ENCODE results near the gene NDOR1. TPM values are rescaled to one million over a fixed set of nuclear protein-coding genes. Genes with fewer than 3 reads are reported as not detected.
"Not testable (repeated sequence)": the region's sequence is repeated elsewhere in the genome, so short reads cannot be mapped to it uniquely, and the experiment has no call there.

The NDOR1 gene
- total RNA-seq, 1 donor from 2014 or later, result 2.6 TPM

DNA sequence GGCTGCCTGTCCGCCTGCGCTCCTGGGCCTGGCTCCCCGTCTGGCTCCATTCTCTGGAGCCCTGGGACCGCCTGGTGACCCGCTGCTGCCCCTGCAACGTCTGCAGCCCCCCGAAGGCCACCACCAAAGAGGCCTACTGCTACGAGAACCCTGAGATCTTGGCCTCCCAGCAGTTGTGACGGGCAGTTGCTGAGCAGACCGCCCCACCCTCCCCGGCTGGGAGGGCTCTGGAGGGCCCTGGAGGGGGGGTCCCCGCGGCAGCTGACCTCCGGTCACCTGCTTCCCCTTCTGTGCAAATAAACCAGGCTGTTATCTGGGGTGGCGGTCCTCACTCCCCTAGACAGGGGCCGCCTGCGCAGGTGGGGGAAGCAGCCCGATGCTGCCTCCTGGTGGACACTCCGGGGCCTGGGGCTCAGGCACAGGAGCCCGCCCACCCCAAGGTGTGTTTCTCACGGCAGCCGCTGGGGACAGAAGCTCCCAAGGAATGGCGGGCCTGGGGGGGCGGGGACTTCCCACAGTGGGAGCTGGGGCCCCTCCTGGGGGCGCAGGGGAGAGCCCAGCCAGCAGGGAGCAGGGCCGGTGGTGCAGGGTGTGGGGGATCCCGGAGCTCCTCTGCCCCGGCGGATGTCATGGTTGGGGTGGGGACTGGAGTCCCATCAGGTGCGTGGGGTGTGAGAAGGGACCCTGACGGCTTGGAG is 30.9 kb downstream of the NDOR1 start:
- H3K4me3 ChIP-seq (ENCODE audit: low read depth, low read length), result no peak overlapping the region
- FAIRE-seq (no peak), DNase-seq (ENCODE audit: low read depth) (peak; percentile 53)
- TF ChIP-seq CTCF (IDR thresholded peaks at IDR 0.05; ENCODE audit: insufficient read depth, low read length, severe bottlenecking), result peak; percentile 96
- peaks cover 2% of the 10 kb centered on the region for H3K27me3 ChIP-seq (ENCODE audit: control insufficient read depth, insufficient read depth, low read length)
- no peaks in the 10 kb centered on the region for H3K36me3 ChIP-seq (ENCODE audit: control insufficient read depth, insufficient read depth, low read length)

DNA sequence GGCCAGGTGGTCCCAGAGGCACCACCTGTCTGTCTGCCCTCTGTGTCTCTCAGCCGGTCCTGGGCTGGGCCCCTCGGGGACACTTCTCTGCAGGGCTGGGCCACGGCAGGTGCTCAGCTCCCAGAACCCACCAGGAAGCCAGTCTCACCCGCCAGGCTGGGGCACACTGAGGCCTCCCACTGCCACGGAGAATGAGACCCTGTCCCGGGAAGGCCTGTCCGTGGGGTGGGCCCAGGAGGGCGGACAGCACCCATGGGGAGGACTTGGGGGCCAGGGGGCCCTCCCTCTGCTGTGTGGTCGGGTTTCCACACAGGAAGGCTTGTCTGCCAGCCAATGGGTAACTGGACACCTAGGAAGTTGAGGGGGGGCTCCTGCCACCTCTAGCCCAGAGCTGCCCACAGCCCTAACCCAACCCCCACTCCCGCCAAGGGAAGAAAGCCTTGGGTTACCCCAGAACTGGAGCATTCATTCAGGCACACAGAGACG is 31.5 kb downstream of the NDOR1 start:
- no peak for TF ChIP-seq CTCF (IDR thresholded peaks at IDR 0.05; ENCODE audit: insufficient read depth, low read length, severe bottlenecking)
- FAIRE-seq, result no peak
- Histone ChIP-seq H3K36me3 (ENCODE audit: control insufficient read depth, insufficient read depth, low read length) (peaks cover 4% of the 10 kb centered on the region), H3K27me3 (ENCODE audit: control insufficient read depth, insufficient read depth, low read length) (peaks cover 2% of the 10 kb centered on the region), H3K4me3 (ENCODE audit: low read depth, low read length) (no peak overlapping the region)
- no peak for DNase-seq (ENCODE audit: low read depth)

DNA sequence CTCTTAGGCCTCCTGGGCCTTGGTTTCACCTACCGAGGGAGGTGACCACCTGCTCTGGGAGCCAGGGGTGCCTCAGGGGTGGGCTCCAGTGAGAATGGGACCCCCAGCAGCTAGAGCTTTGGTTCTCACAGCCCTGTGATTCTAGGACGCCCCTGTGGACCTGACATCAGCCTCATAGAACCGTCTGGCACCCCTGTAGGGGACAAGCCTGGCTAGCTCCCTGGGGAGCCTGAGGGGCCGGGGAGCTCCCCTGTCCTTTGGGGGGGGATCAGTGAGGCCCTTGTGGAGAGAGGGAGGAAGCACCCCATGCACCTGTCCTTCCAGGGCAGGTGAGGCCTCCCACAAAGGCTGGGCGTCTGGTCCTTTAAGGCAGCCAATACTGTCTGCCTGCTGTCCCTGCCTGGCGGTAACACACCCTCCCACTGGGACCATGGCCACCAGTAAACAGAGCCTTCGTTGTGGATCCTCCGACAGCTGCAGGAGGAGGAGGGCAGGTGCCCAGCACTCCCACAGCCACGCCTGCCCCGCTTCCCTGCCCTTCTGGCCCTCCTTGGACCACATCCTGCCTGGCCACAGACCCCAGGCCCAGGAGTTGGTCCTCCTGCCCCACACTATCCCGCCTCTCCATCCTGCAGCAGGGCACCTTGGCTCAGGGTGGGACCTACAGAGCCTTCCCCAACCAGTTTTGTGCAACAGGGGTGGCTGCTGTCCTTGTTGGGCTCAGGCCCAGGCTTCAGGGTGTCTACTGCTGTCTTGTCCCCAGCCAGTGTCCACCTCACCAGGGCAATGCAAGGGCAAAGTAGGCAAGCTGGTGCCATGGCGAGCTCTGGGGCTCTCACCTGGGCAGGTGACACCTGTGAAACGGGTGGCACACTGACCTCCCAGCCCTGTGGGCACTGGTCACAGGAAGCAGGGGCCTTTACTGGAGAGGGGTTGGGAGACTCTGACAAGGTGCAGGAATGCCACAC is 32.5 kb downstream of the NDOR1 start:
- no peak for TF ChIP-seq CTCF (IDR thresholded peaks at IDR 0.05; ENCODE audit: insufficient read depth, low read length, severe bottlenecking)
- peaks cover 2% of the 10 kb centered on the region for H3K27me3 ChIP-seq (ENCODE audit: control insufficient read depth, insufficient read depth, low read length)
- DNase-seq (ENCODE audit: low read depth), result no peak
- no peak overlapping the region for H3K4me3 ChIP-seq (ENCODE audit: low read depth, low read length)
- FAIRE-seq, result no peak
- H3K36me3 ChIP-seq (ENCODE audit: control insufficient read depth, insufficient read depth, low read length), result peaks cover 11% of the 10 kb centered on the region

DNA sequence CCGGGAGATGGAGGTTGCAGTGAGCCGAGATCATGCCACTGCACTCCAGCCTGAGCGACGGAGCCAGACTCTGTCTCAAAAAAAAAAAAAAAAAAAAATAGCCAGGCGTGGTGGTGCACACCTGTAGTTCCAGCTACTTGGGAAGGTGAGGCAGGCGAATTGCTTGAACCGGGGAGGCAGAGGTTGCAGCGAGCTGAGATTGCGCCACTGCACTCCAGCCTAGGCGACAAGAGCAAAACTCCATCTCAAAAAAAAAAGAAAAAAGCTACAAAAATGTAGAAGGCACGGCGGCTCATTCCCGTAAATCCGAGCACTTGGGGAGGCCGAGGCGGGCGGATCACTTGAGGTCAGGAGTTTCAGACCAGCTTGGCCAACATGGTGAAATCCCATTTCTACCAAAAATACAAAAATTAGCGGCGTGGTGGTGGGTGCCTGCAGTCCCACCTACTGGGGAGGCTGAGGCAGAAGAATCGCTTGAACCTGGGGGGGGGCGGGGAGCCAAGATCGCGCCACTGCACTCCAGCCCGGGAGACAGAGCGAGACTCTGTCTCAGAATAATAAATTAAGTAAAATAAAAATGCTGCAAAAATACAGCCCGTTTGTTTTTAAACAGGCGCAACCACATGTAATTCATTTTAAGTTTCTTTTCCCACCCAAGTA is 34.2 kb downstream of the NDOR1 start:
- H3K4me3 ChIP-seq (ENCODE audit: low read depth, low read length), result peak overlapping the region; percentile 61
- H3K36me3 ChIP-seq (ENCODE audit: control insufficient read depth, insufficient read depth, low read length), result peaks cover 16% of the 10 kb centered on the region
- DNase-seq (ENCODE audit: low read depth); H3K27me3 ChIP-seq (ENCODE audit: control insufficient read depth, insufficient read depth, low read length); FAIRE-seq: not testable (repeated sequence)

DNA sequence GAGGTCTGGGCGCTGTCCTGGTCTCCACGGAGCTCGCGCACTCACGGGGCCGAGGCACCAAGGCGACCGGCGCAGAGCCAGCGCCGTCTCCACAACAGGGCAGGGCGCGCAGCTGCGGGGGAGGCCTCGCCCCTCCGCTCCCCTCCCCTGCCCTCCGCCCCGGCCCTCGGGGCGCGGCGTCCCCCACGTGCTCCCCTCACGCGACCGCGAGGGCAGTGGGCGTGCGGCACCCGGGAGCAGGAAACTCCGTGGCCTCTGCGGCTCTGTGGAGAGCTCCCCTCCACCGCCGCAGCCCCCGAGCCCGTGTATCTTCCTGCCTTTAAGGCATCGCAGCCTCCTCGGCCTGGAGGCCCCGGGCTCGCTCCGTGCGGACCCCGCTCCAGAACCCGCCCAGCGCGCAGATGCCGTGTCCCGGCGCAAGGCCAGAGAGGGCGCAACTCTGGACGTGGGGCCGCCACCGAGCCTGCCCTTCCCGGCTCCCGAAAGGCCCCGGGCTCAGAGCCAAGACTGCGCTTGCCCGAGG is 34.9 kb downstream of the NDOR1 start:
- Histone ChIP-seq H3K36me3 (ENCODE audit: control insufficient read depth, insufficient read depth, low read length) (peaks cover 16% of the 10 kb centered on the region), H3K4me3 (ENCODE audit: low read depth, low read length) (peak overlapping the region; percentile 61), H3K27me3 (ENCODE audit: control insufficient read depth, insufficient read depth, low read length) (no peaks in the 10 kb centered on the region)
- DNase-seq (ENCODE audit: low read depth) (peak; percentile 28), FAIRE-seq (no peak)
- TF ChIP-seq CTCF (IDR thresholded peaks at IDR 0.05; ENCODE audit: insufficient read depth, low read length, severe bottlenecking), result no peak
